Measurements from ENCODE around the gene CTLA4.

DNA sequence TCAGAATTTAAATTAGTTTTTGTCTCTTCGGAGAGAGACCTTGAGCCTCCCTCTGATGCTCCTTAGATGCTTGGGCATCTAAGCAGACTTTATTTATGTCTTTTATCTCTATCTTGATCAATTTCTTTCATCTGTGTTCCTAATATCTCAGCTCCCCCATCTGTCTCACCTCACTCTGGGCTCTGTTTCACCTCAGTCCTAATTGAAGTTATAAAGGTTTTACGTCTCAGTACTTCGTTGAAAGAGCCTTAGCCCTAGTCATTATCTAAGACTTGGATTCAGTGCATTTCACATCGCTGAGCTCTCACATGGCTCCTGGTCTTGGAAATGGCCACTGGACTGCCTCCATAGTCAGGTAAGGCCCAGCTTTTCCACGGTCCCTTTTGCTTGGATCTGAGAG lies 13.8 kb upstream of the CTLA4 start:
- TF ChIP-seq, protein P1, sequence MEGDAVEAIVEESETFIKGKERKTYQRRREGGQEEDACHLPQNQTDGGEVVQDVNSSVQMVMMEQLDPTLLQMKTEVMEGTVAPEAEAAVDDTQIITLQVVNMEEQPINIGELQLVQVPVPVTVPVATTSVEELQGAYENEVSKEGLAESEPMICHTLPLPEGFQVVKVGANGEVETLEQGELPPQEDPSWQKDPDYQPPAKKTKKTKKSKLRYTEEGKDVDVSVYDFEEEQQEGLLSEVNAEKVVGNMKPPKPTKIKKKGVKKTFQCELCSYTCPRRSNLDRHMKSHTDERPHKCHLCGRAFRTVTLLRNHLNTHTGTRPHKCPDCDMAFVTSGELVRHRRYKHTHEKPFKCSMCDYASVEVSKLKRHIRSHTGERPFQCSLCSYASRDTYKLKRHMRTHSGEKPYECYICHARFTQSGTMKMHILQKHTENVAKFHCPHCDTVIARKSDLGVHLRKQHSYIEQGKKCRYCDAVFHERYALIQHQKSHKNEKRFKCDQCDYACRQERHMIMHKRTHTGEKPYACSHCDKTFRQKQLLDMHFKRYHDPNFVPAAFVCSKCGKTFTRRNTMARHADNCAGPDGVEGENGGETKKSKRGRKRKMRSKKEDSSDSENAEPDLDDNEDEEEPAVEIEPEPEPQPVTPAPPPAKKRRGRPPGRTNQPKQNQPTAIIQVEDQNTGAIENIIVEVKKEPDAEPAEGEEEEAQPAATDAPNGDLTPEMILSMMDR (conservative IDR thresholded peaks at IDR 0.05; ENCODE audit: low read length), result no peak
- no peak for TF ChIP-seq EZH2phosphoT487 (IDR thresholded peaks at IDR 0.05; ENCODE audit: borderline replicate concordance, low read depth, low read length)

Data from OCI-LY7 (cell line).